Caco-2 (cell line): Measurements from ENCODE around the gene GPATCH8. TPM values are rescaled to one million over a fixed set of nuclear protein-coding genes. Genes with fewer than 3 reads are reported as not detected.

Experiments used
- BruUV-seq: library from RNA; stranded (reverse); fragments of 400-500 nt; replicated peaks from 2 replicates; lab custom pipeline; 2021; lab: Mats Ljungman, UMichigan
- CTCF ChIA-PET: fragments of 300-600 bp; sonication (Branson Sonifier 250); formaldehyde crosslinking; loops from one replicate; lab custom pipeline; 2022; ENCODE audit warnings: antibody characterized with exemption; lab: Charles Lee
- POLR2A ChIA-PET: fragments of 300-600 bp; sonication (Branson Sonifier 250); formaldehyde crosslinking; loops from one replicate; lab custom pipeline; 2022; ENCODE audit warnings: antibody characterized with exemption; lab: Charles Lee
- DNase-seq, 2 experiments: peaks; one replicate each; pipeline versions ENCODE4 v3.0.0 to v3.0.0-alpha.2; 2020 to 2022
- H3K27me3 ChIP-seq: replicated peaks from 2 replicates; pipeline ENCODE4 v1.6.0; 2011; ENCODE audit warnings: low read length; ENCODE audit not compliant: control insufficient read depth, insufficient read depth
- H3K36me3 ChIP-seq: 2 replicates; pipeline ENCODE4 v1.5.1; 2011; ENCODE audit warnings: low read length; ENCODE audit not compliant: control insufficient read depth, insufficient read depth
- H3K4me1 ChIP-seq: fragments of 250-450 bp; sonication (Bioruptor Pico); 2 replicates; pipeline ENCODE4 v1.5.1; 2020; ENCODE audit warnings: mild to moderate bottlenecking
- H3K4me3 ChIP-seq: 2 replicates; pipeline ENCODE4 v1.5.1; 2011; ENCODE audit warnings: low read depth, mild to moderate bottlenecking, control low read depth, low read length
- H3K9me3 ChIP-seq: fragments of 250-450 bp; sonication (Bioruptor Pico); 2 replicates; pipeline ENCODE4 v1.5.1; 2020; ENCODE audit warnings: mild to moderate bottlenecking, moderate library complexity
- H3K27ac Mint-ChIP-seq: one replicate; pipeline ENCODE4 v1.8.0; 2022; ENCODE audit warnings: mixed read lengths; ENCODE audit not compliant: unreplicated experiment
- H3K27me3 Mint-ChIP-seq: one replicate; pipeline ENCODE4 v1.8.0; 2022; ENCODE audit warnings: mixed read lengths; ENCODE audit not compliant: insufficient read depth, unreplicated experiment
- H3K36me3 Mint-ChIP-seq: one replicate; pipeline ENCODE4 v1.8.0; 2022; ENCODE audit warnings: mild to moderate bottlenecking, mixed read lengths; ENCODE audit not compliant: insufficient read depth, unreplicated experiment
- H3K4me1 Mint-ChIP-seq: one replicate; pipeline ENCODE4 v1.8.0; 2022; ENCODE audit warnings: low read depth, mixed read lengths; ENCODE audit not compliant: unreplicated experiment
- H3K4me3 Mint-ChIP-seq: one replicate; pipeline ENCODE4 v1.8.0; 2022; ENCODE audit warnings: mild to moderate bottlenecking, moderate library complexity, mixed read lengths; ENCODE audit not compliant: unreplicated experiment
- H3K9me3 Mint-ChIP-seq: one replicate; pipeline ENCODE4 v1.8.0; 2022; ENCODE audit warnings: mixed read lengths; ENCODE audit not compliant: unreplicated experiment
- intact Hi-C: fragments of 100-400 bp; cut with micrococcal nuclease; formaldehyde crosslinking; loops from one replicate; pipeline ENCODE4 v1.10.0; 2022; ENCODE audit not compliant: unreplicated experiment
- total RNA-seq: library from RNA; stranded (reverse); gene quantifications from 2 replicates; pipeline ENCODE4 v1.2.3, GENCODE V29; 2022
- TF ChIP-seq, protein P1 (sequence below), 2 experiments: fragments of 200-600 bp in 1 of 2; IDR thresholded peaks; 1 replicate in 1 of 2; 2 replicates in 1 of 2; pipeline versions ENCODE4 v1.5.1 to v1.8.0; 2011 to 2022; ENCODE audit warnings: antibody characterized with exemption in 1 of 2, control low read depth in 1 of 2, inconsistent platforms in 1 of 2, low read depth in 1 of 2, low read length in 1 of 2, mild to moderate bottlenecking in 1 of 2, moderate library complexity in 1 of 2; ENCODE audit not compliant: insufficient read depth in 1 of 2, severe bottlenecking in 1 of 2, unreplicated experiment in 1 of 2

Gene GPATCH8
- total RNA-seq, 1 experiment from 2014 or later: 53.4 TPM

DNA sequence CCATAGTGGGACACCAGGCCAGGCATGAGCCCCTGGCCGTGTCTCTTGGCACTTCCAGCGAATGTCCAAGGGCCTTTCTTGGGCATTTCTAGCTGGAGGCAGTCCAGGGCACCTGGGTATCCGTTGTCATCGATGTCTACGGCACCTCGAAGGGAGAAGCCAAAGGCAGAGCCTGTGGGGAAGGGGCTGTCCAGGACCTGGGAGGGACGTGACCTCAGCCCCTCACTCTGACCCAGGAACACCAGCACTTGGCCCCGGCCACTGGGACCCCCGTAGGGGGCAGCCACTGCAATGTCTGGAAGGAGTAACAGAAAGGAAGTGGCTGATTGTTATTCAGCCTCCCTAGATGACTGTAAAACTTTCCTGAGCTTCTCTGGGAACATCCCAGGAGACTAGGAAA, 122.4 kb downstream of the GPATCH8 start:
- CTCF ChIA-PET: no interaction called here
- POLR2A ChIA-PET: no interaction called here
- Histone ChIP-seq H3K9me3 (no peaks in the 10 kb centered on the region), H3K4me3 (no peak overlapping the region), H3K4me1 (no peaks in the 10 kb centered on the region), H3K36me3 (no peaks in the 10 kb centered on the region), H3K27me3 (no peaks in the 10 kb centered on the region)
- H3K27ac Mint-ChIP-seq: no peak overlapping the region
- intact Hi-C loops: no loop called here
- no peak overlapping the region for H3K4me3 Mint-ChIP-seq
- H3K9me3 Mint-ChIP-seq: no peaks in the 10 kb centered on the region
- no peaks in the 10 kb centered on the region for H3K36me3 Mint-ChIP-seq
- H3K4me1 Mint-ChIP-seq: no peaks in the 10 kb centered on the region
- TF ChIP-seq, protein P1, sequence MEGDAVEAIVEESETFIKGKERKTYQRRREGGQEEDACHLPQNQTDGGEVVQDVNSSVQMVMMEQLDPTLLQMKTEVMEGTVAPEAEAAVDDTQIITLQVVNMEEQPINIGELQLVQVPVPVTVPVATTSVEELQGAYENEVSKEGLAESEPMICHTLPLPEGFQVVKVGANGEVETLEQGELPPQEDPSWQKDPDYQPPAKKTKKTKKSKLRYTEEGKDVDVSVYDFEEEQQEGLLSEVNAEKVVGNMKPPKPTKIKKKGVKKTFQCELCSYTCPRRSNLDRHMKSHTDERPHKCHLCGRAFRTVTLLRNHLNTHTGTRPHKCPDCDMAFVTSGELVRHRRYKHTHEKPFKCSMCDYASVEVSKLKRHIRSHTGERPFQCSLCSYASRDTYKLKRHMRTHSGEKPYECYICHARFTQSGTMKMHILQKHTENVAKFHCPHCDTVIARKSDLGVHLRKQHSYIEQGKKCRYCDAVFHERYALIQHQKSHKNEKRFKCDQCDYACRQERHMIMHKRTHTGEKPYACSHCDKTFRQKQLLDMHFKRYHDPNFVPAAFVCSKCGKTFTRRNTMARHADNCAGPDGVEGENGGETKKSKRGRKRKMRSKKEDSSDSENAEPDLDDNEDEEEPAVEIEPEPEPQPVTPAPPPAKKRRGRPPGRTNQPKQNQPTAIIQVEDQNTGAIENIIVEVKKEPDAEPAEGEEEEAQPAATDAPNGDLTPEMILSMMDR (IDR thresholded peaks at IDR 0.05; ENCODE audit: insufficient read depth in 1 of 2, low read depth in 1 of 2, low read length in 1 of 2, severe bottlenecking in 1 of 2, unreplicated experiment in 1 of 2): no peak
- BruUV-seq: no TSS peak
- peaks cover 10% of the 10 kb centered on the region for H3K27me3 Mint-ChIP-seq
- DNase-seq: no peak

DNA sequence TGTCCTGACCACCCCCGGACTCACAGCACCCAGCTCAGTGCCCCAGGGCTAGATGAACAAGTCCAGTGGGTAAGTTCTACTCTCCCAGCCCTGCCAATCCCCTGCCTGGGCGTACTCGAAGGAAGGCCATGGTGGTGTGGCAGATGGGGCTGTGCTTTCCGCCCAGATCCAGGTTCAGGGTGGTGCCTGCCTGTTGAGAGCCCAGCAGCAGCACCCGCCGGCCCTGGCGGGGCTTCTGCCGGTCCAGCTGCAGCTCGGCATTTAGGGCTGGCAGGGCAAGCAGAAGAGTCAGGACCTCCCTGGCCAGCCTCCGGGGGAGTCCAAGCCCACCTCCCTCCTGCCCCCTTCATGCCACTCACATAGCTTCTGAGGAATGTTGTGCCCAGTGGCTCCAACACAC, 123.3 kb downstream of the GPATCH8 start:
- H3K4me1 Mint-ChIP-seq: no peaks in the 10 kb centered on the region
- ChIA-PET POLR2A (no interaction called here), CTCF (interaction anchor here (0.5 to 0.6 kb wide), 2 partner anchors 180 to 291 kb away, joined by 4 read pairs; partner anchors contain the start of gene ATXN7L3)
- H3K27me3 Mint-ChIP-seq: peaks cover 10% of the 10 kb centered on the region
- DNase-seq: no peak
- Histone ChIP-seq H3K4me3 (no peak overlapping the region), H3K4me1 (no peaks in the 10 kb centered on the region), H3K27me3 (no peaks in the 10 kb centered on the region), H3K36me3 (no peaks in the 10 kb centered on the region), H3K9me3 (no peaks in the 10 kb centered on the region)
- BruUV-seq: no TSS peak
- H3K4me3 Mint-ChIP-seq: no peak overlapping the region
- H3K27ac Mint-ChIP-seq: no peak overlapping the region
- TF ChIP-seq, protein P1 (IDR thresholded peaks at IDR 0.05; ENCODE audit: insufficient read depth in 1 of 2, low read depth in 1 of 2, low read length in 1 of 2, severe bottlenecking in 1 of 2, unreplicated experiment in 1 of 2): no peak
- intact Hi-C loops: no loop called here
- H3K36me3 Mint-ChIP-seq: no peaks in the 10 kb centered on the region
- no peaks in the 10 kb centered on the region for H3K9me3 Mint-ChIP-seq

DNA sequence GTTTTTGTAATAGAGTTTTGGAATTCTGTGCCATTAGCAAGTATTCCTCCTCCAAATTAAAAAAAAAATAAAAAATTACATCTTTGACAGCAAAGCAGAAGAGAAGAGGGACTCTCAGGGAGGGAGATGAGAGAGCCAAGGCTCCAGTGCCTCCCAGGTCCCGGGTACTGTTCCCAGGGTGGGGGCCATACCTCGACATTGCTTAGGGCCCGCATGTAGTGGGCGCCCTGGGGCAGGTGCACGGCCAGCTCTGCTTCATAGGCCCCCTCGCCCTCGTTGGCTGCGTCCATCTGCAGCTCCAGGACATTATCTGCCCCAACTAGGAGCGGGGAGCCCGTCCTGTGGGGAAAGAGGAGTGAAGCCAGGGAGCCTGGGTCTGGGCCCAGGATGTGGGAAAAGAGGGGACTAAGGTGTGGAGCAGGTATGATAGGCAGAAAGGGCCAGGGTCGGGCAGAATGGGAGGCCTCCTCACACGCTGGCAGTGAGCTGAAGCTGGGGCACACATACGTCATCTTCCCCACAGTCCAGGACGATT, 125.0 kb downstream of the GPATCH8 start:
- Mint-ChIP-seq H3K4me1 (no peaks in the 10 kb centered on the region), H3K36me3 (no peaks in the 10 kb centered on the region), H3K9me3 (no peaks in the 10 kb centered on the region), H3K27me3 (peaks cover 10% of the 10 kb centered on the region), H3K4me3 (no peak overlapping the region), H3K27ac (no peak overlapping the region)
- H3K36me3 ChIP-seq: no peaks in the 10 kb centered on the region
- TF ChIP-seq, protein P1 (IDR thresholded peaks at IDR 0.05; ENCODE audit: insufficient read depth in 1 of 2, low read depth in 1 of 2, low read length in 1 of 2, severe bottlenecking in 1 of 2, unreplicated experiment in 1 of 2): no peak
- ChIA-PET CTCF (no interaction called here), POLR2A (no interaction called here)
- intact Hi-C loops: no loop called here
- DNase-seq: no peak
- no peaks in the 10 kb centered on the region for H3K4me1 ChIP-seq
- no TSS peak for BruUV-seq
- no peaks in the 10 kb centered on the region for H3K9me3 ChIP-seq
- no peak overlapping the region for H3K4me3 ChIP-seq
- H3K27me3 ChIP-seq: no peaks in the 10 kb centered on the region
